GM21529 (cell line): ENCODE measurements around the gene CCL25.

ENCODE experiments used
- ATAC-seq: cut with Tn5 transposase; IDR thresholded peaks from one replicate; pipeline ENCODE4 v1.9.1; 2021; ENCODE audit not compliant: unreplicated experiment

CCL25 gene

DNA sequence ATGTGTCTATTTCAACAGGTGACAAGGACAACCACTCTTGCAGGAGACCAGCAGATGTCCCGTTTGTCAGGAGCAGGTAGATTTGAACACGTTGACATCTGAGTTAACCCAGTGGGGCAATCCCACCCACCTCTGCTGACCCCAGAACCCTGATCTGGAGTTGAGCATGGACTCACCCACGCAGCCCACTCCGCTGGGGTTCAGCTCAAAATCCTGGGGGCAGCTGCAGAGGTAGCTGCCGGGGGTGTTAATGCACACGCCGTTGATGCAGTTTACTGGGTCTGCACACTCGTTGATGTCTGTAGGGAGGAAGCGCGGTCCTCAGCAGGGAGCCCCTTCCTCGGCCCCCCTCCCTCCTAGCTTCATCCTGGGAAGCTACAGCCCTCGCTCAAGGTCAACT, 56.9 kb downstream of the CCL25 start:
- no peak for ATAC-seq

DNA sequence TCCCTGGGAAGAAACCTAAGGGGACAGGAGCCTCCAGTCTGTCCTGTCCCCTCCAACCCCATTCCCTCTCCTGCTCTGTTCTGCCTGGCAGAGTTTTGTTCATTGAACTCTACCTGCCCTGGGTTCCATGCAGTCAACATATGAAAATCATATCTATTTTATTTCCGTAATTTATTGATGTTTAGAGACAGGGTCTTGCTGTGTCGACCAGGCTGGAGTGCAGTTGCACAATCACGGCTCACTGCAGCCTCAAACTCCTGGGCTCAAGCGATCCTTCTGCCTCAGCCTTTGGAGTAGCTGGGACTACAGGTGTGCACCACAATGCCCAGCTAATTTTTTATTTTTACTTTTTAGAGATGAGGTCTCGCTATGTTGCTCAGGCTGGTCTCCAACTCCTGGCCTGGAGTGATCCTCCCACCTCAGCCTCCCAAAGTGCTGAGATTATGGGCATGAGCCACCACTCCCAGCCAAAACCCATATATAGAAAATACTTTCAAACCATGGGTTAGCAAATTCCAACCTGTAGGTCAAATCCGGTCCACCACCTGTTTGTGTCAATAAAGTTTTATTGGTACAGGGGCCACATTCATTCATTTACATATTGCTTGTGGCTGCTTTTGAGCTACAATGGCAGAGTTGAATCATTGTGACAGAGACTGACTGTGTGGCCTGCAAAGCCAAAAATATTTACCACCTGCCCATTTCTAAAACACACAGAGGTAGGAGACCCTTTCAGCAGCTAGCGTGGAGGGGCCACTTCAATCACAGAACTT, 57.5 kb downstream of the CCL25 start:
- no peak for ATAC-seq

DNA sequence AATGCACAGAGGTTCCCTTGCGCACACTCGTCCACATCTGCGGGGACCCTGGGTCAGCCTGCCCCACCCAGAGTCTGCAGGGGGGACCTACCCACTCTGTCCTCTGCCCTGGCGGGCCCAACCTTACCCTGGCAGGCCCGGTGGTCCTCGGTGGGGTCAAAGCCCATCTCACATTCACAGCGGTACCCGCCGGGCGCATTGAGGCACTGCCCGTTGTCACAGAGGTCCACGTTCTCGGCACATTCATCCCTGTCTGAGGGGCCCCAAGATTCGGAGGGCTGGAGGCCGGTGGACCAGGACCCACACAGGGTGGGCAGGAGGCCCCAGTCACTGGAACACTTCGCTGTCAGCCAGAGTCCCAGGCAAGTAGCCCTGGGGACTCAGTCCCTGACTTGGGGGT, 58.4 kb downstream of the CCL25 start:
- ATAC-seq = no peak

DNA sequence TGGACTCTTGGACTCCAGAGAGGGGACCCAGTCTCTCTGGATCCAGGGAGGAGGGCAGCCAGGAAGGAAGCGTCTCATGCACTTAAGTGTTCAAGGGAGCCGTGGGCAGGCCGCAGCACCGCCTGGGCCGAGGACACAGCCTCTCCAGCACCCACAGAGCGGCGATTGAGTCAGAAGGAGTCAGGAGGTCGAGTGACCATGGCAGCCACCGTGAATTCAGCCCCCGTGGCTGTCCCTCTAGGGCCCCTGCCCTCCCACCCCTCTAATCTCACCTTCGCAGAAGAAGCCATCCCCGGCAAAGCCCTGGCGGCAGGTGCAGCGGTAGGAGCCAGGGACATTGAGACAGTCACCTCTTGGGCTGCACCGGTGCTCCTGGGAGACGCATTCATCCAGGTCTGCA, 58.8 kb downstream of the CCL25 start:
- ATAC-seq = no peak
